SU-DHL-6 (cell line): Measurements from ENCODE around the gene IMPDH1.

ENCODE experiments used
- CTCF ChIP-seq: fragments of 200-600 bp; sonication (generic); IDR thresholded peaks from one replicate; pipeline ENCODE4 v1.5.1; 2017; ENCODE audit warnings: antibody characterized with exemption, mild to moderate bottlenecking, low read length, moderate library complexity; ENCODE audit not compliant: insufficient read depth, poor library complexity, severe bottlenecking
- EZH2phosphoT487 ChIP-seq: fragments of 200-600 bp; sonication (generic), shearing (Covaris generic); conservative IDR thresholded peaks from 2 replicates; pipeline ENCODE4 v1.6.1; 2018; ENCODE audit warnings: mild to moderate bottlenecking, antibody characterized with exemption, low read length, moderate library complexity, mixed read lengths

- TF ChIP-seq CTCF (no peak), EZH2phosphoT487 (no peak)
Observed at GRCh38 chr7:128359939-128360338, 49.8 kb downstream of the IMPDH1 start.
